Spinal cord (tissue), 10 donors: ENCODE data around the gene PLCB1. TPM values are rescaled to one million over a fixed set of nuclear protein-coding genes. Genes with fewer than 3 reads are reported as not detected.

Source experiments
- DNase-seq, 6 donors: peaks; one replicate each; pipeline versions ENCODE4 v3.0.0 to v3.0.0-alpha.2; 2013 to 2015; ENCODE audit warnings: low spot score in 6 of 6, low read depth in 4 of 6
- H3K27ac ChIP-seq: one replicate; pipeline ENCODE4 v1.5.1; 2013; ENCODE audit warnings: low read depth, low read length, control low read depth
- H3K27me3 ChIP-seq: one replicate; pipeline ENCODE4 v1.6.1; 2013; ENCODE audit warnings: low read length; ENCODE audit not compliant: control insufficient read depth, insufficient read depth
- H3K36me3 ChIP-seq: one replicate; pipeline ENCODE4 v1.6.1; 2013; ENCODE audit warnings: low read length; ENCODE audit not compliant: control insufficient read depth, insufficient read depth
- H3K4me1 ChIP-seq: one replicate; pipeline ENCODE4 v1.6.1; 2013; ENCODE audit warnings: low read length; ENCODE audit not compliant: control insufficient read depth, insufficient read depth
- H3K4me3 ChIP-seq: one replicate; pipeline ENCODE4 v1.5.1; 2013; ENCODE audit warnings: low read depth, low read length, control low read depth
- H3K9me3 ChIP-seq: one replicate; pipeline ENCODE4 v1.6.1; 2013; ENCODE audit warnings: low read length; ENCODE audit not compliant: control insufficient read depth, insufficient read depth
- WGBS: methylation state at CpG from one replicate; pipeline ENCODE4 v1.1.5; 2013; ENCODE audit warnings: missing lambda C conversion rate; ENCODE audit not compliant: insufficient coverage; 5-methylcytosine and 5-hydroxymethylcytosine counted together
- polyA plus RNA-seq, 2 donors: library from polyadenylated mRNA; unstranded; fragments of 120-200 nt; gene quantifications; one replicate each; pipeline ENCODE4 v1.2.1, GENCODE V29; 2013; ENCODE audit not compliant: insufficient read length in 2 of 2
- total RNA-seq, 2 donors: library from RNA; depleted of rRNA in 1 of 2; stranded (reverse); fragments of 120-200 nt in 1 of 2; fragments of >200 nt in 1 of 2; gene quantifications; one replicate each; pipeline versions ENCODE4 v1.2.3 to v1.2.4, GENCODE V29; 2013 to 2014
- donor health status: healthy.

The PLCB1 gene
- total and polyA plus RNA-seq, 4 donors: 42.9 to 111 (median 88.2) TPM

DNA sequence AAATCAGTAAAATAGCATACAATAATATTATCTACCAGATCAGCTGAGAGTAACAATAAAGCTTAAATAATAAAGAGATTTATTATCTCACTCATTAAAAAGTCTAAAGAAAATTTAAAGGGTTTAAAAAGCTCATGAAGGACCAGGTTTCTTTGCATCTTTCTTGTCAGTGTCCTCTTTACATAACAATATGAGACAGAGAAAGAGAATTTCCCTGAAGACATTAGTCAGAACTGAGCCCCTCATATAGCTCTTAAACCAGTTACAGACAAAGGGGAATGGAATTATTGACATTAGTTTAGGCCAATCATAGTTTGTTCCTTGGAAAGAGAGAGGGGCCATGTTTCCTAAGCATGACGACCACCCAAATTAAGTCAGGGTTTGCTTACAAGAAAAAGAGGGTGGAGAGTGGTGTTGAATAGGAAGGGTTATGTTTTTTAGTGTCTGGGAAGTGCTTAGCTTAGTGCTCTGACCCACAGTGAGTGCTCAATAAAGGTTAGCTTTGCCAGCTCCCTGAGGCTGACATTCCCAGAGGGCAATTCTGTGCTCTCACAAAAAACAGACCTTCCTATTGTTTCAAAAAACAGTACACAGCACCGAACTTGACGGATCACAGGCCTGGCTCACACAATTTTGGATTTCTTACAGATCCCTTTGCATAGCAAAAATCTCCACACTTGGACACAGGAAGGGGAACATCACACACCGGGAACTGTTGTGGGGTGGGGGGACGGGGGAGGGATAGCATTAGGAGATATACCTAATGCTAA is 3.6 kb upstream of the PLCB1 start:
- H3K36me3 ChIP-seq: no peaks in the 10 kb centered on the region
- no peaks in the 10 kb centered on the region for H3K9me3 ChIP-seq
- H3K4me3 ChIP-seq: no peak overlapping the region
- peaks cover 12% of the 10 kb centered on the region for H3K4me1 ChIP-seq
- DNase-seq: no peak
- H3K27ac ChIP-seq: no peak overlapping the region
- 25% methylated on average over 1 of the region's 5 CpGs for WGBS
- H3K27me3 ChIP-seq: peaks cover 3% of the 10 kb centered on the region

GRCh38 chr20:8129211-8129976 is 2.7 kb upstream of the PLCB1 start:
- H3K36me3 ChIP-seq: no peaks in the 10 kb centered on the region
- 100% methylated on average over 1 of the region's 6 CpGs for WGBS
- peaks cover 12% of the 10 kb centered on the region for H3K4me1 ChIP-seq
- H3K27ac ChIP-seq: no peak overlapping the region
- H3K9me3 ChIP-seq: no peaks in the 10 kb centered on the region
- no peak for DNase-seq
- H3K27me3 ChIP-seq: peaks cover 3% of the 10 kb centered on the region
- no peak overlapping the region for H3K4me3 ChIP-seq

GRCh38 chr20:8130840-8131526 is 1.1 kb upstream of the PLCB1 start:
- no peak for DNase-seq
- Histone ChIP-seq H3K9me3 (no peaks in the 10 kb centered on the region), H3K36me3 (no peaks in the 10 kb centered on the region), H3K4me3 (peak overlapping the region; percentile 54), H3K4me1 (peaks cover 12% of the 10 kb centered on the region), H3K27ac (no peak overlapping the region), H3K27me3 (peaks cover 3% of the 10 kb centered on the region)
- WGBS: 81% methylated on average over 3 of the region's 8 CpGs

DNA sequence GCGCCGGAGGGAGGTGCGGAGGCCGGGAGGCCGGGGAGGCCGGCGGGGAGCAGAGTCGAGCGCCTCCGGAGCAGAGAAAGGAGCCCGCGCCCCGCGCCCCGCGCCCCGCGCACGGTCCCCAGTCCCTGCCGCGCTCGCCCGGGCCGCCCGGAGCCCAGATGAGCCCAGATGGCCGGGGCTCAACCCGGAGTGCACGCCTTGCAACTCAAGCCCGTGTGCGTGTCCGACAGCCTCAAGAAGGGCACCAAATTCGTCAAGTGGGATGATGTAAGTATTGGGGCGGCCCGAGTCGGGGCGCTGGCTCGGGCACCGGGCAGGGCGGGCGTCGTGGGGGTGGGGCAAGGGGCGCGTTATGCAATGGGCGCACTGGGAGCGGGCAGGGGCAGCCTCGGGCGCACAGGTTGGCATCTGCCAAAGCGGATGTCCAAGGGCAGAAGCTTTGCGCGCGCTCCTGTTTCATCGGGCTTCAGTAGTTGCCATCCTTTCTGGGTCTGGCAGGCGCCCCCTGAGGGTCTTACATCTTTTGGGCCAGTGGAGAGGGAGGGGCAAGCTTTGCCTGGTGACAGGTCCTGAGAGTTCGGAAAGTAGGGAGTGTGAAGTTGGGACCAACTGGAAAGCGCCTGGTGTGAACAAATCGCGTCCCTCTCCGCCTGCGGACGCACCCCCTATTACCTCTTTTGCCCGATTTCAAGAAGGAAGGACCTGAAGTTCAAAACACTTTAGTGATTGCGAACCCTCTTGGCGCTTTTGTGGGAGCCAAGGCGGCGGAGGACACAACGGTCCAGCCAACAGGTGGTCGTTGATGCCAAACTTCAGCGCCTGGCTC is 631 bp downstream of the PLCB1 start:
- H3K9me3 ChIP-seq: no peaks in the 10 kb centered on the region
- H3K4me1 ChIP-seq: peaks cover 12% of the 10 kb centered on the region
- H3K4me3 ChIP-seq: peak overlapping the region; percentile 54
- H3K36me3 ChIP-seq: no peaks in the 10 kb centered on the region
- peaks cover 3% of the 10 kb centered on the region for H3K27me3 ChIP-seq
- no peak overlapping the region for H3K27ac ChIP-seq
- DNase-seq: peak in 1 of 6 donors; percentile 59
- 2% methylated on average over 68 of the region's 68 CpGs for WGBS

DNA sequence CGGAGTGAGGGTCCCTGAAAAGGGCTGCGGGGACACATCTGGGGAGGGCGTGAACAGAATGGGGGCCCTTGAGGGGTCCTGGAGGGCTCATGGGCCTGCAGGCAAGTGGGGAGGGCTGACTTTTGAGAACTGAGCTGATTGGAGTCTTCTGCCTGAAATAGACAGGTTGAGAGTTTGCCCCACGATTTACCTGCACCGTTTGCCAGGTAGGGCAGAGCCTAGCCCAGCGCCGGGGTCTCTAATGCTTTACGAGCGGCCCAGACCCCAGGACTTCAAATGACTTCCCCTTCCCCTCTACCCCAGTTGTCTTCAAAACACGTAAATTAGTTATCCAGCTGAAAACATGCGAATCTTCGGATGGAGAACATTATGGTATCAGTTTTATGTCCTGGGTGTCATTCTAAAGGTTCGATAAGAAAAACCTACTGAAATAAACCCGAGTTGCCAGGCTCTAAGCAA is 1.3 kb downstream of the PLCB1 start:
- H3K4me3 ChIP-seq: peak overlapping the region; percentile 54
- H3K4me1 ChIP-seq: peaks cover 12% of the 10 kb centered on the region
- H3K36me3 ChIP-seq: no peaks in the 10 kb centered on the region
- 49% methylated on average over 11 of the region's 14 CpGs for WGBS
- H3K27ac ChIP-seq: no peak overlapping the region
- DNase-seq: no peak
- no peaks in the 10 kb centered on the region for H3K9me3 ChIP-seq
- peaks cover 3% of the 10 kb centered on the region for H3K27me3 ChIP-seq

DNA sequence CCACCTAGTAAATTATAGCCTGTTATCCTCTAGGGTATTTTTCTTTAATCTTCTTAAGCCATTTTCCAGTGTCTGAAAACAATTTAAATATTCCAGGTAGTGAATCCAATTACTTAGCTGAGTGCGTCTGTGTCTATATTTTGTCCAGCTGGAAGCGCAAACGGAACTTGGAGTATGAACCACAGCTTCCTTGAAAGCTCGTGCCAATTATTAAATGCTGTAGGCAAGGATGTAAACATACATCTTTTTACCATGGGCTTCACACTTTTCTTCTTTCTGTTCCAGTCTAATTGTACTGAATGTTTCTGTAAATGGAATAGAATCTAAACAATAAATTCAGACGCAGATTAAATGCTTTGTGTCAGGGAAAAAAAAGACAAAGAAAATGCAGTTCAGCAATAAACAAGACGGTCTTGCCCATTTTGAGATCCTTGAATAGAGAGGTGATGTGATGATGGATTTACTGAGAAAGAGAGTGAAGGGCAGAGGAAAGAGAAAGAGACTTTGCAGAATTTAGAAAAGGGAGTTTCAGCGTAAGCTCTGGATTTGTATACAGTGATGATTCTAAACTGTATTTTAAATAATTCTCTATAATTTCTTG is 1.9 kb downstream of the PLCB1 start:
- 61% methylated on average over 2 of the region's 7 CpGs for WGBS
- Histone ChIP-seq H3K4me3 (peak overlapping the region; percentile 54), H3K27ac (no peak overlapping the region), H3K36me3 (no peaks in the 10 kb centered on the region), H3K9me3 (no peaks in the 10 kb centered on the region), H3K4me1 (peaks cover 12% of the 10 kb centered on the region), H3K27me3 (peaks cover 3% of the 10 kb centered on the region)
- DNase-seq: peak in 2 of 6 donors; percentile 47 to 75

DNA sequence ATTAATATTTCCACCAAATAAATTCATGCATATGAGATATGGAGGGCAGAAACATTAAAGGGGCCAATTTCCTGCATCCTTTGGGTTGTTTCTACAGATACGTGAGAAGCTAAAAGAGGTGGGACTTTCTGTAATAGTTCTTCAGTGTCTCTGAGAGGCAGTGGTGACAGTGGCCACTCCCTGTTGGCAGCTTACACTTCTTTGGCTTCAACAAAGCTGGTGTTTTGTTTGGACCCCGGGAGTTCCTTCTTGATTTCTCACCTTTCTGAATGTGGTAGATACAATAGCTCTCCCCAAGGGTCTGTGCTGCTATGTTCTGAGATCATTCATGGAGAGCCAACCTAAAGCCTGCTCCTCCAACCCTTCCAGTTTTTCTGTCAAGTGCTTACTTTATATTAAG is 7.8 kb downstream of the PLCB1 start:
- Histone ChIP-seq H3K9me3 (no peaks in the 10 kb centered on the region), H3K36me3 (no peaks in the 10 kb centered on the region), H3K4me1 (no peaks in the 10 kb centered on the region), H3K27me3 (no peaks in the 10 kb centered on the region), H3K4me3 (no peak overlapping the region), H3K27ac (no peak overlapping the region)
- DNase-seq: no peak
- 61% methylated on average over 2 of the region's 2 CpGs for WGBS

GRCh38 chr20:8143474-8143873 is 11.4 kb downstream of the PLCB1 start:
- WGBS: no CpG with 5 or more reads among the region's 3 CpGs
- H3K4me3 ChIP-seq: no peak overlapping the region
- DNase-seq: no peak
- H3K27me3 ChIP-seq: no peaks in the 10 kb centered on the region
- no peaks in the 10 kb centered on the region for H3K4me1 ChIP-seq
- H3K36me3 ChIP-seq: no peaks in the 10 kb centered on the region
- H3K9me3 ChIP-seq: no peaks in the 10 kb centered on the region
- no peak overlapping the region for H3K27ac ChIP-seq
